K562 (cell line): ENCODE data around the gene NOL4L. TPM values are rescaled to one million over a fixed set of nuclear protein-coding genes. Genes with fewer than 3 reads are reported as not detected.

Experiments
- BMI1 ChIP-seq: fragments of 150-350 bp; IDR thresholded peaks from 2 replicates; pipeline ENCODE4 v1.6.1; 2014; ENCODE audit warnings: low read length
- ERF ChIP-seq: fragments of 450-650 bp; formaldehyde crosslinking; IDR thresholded peaks from 2 replicates; pipeline ENCODE4 v1.4.0; 2020; ENCODE audit warnings: mild to moderate bottlenecking, mixed read lengths
- FOSL1 ChIP-seq: fragments of 200-800 bp; sonication (Bioruptor generic); conservative IDR thresholded peaks from 2 replicates; pipeline ENCODE4 v1.6.1; 2016; ENCODE audit warnings: missing genetic modification characterization, missing compliant biosample characterization
- HDGF ChIP-seq: fragments of 450-650 bp; IDR thresholded peaks from 2 replicates; pipeline ENCODE4 v1.6.1; 2016
- HMGN3 ChIP-seq: IDR thresholded peaks from 2 replicates; pipeline ENCODE4 v1.6.1; 2011; ENCODE audit warnings: borderline replicate concordance, low read depth, mild to moderate bottlenecking, mixed read lengths, low read length; ENCODE audit not compliant: insufficient read length; ENCODE audit errors: extremely low read depth
- KLF16 ChIP-seq: IDR thresholded peaks from 2 replicates; pipeline ENCODE4 v1.6.1; 2016; ENCODE audit warnings: antibody characterized with exemption
- MEF2A ChIP-seq: IDR thresholded peaks from 2 replicates; pipeline ENCODE4 v1.6.1; 2011; ENCODE audit warnings: low read depth, mild to moderate bottlenecking, low read length, moderate library complexity; ENCODE audit not compliant: control insufficient read depth
- MTA2 ChIP-seq: fragments of 450-650 bp; IDR thresholded peaks from 2 replicates; pipeline ENCODE4 v1.6.1; 2016; ENCODE audit warnings: low read depth
- MYC ChIP-seq, 2 experiments: fragments of 250-450 bp in 1 of 2; sonication (Bioruptor Pico) in 1 of 2; IDR thresholded peaks; 2 replicates each; pipeline versions ENCODE4 v1.5.1 to v1.6.1; 2012 to 2021; ENCODE audit warnings: low read depth in 2 of 2, borderline replicate concordance in 1 of 2, improper control_type of control experiment in 1 of 2, low read length in 1 of 2, mild to moderate bottlenecking in 1 of 2, moderate library complexity in 1 of 2
- NFIC ChIP-seq: fragments of 450-650 bp; IDR thresholded peaks from 2 replicates; pipeline ENCODE4 v1.6.1; 2017; ENCODE audit warnings: mild to moderate bottlenecking, inconsistent platforms
- PHF8 ChIP-seq: fragments of 200-600 bp; sonication (generic); IDR thresholded peaks from 2 replicates; pipeline ENCODE4 v1.6.1; 2012; ENCODE audit warnings: mixed run types, mild to moderate bottlenecking, inconsistent platforms, low read length, moderate library complexity, borderline replicate concordance
- RFX7 ChIP-seq: fragments of 250-450 bp; sonication (Bioruptor Pico); IDR thresholded peaks from 2 replicates; pipeline ENCODE4 v1.5.1; 2021; ENCODE audit warnings: mild to moderate bottlenecking
- RUNX1 ChIP-seq: sonication (generic); IDR thresholded peaks from 2 replicates; pipeline ENCODE4 v1.6.1; 2016; ENCODE audit warnings: antibody characterized with exemption, low read depth
- ZFX ChIP-seq: sonication (generic); formaldehyde crosslinking; IDR thresholded peaks from 2 replicates; pipeline ENCODE4 v1.8.0; 2022; ENCODE audit warnings: mild to moderate bottlenecking, missing genetic modification reagents, moderate library complexity
- ZNF212 ChIP-seq: fragments of 450-650 bp; formaldehyde crosslinking; IDR thresholded peaks from 2 replicates; pipeline ENCODE4 v1.4.0; 2020; ENCODE audit warnings: mild to moderate bottlenecking
- polyA plus RNA-seq, 8 experiments: library from polyadenylated mRNA; depleted of rRNA in 4 of 8; stranded (reverse) in 5 of 8; unstranded in 3 of 8; fragments of >200 nt; fragmentation: Nextera tagmentation in 2 of 8; fragmentation: Illumina TruSeq in 1 of 8; extraction: Ambion mirVana in 2 of 8; extraction: Trizol in 1 of 8; gene quantifications; 2 replicates each; pipeline versions ENCODE4 v1.2.1 to v1.2.3, GENCODE V29; 2011 to 2014; ENCODE audit warnings: inconsistent platforms in 1 of 8, missing spikeins in 1 of 8
- total RNA-seq, 7 experiments: library from RNA; depleted of rRNA in 6 of 7; stranded (reverse); fragments of >200 nt in 6 of 7; fragmentation: Illumina TruSeq in 2 of 7; extraction: Trizol in 2 of 7; gene quantifications; 2 replicates each; pipeline versions ENCODE4 v1.2.1 to v1.2.3, GENCODE V29; 2011 to 2021; ENCODE audit warnings: low replicate concordance in 1 of 7
- TF ChIP-seq, protein P1 (sequence below): fragments of 450-650 bp; IDR thresholded peaks from one replicate; pipeline ENCODE4 v1.6.1; 2018; ENCODE audit warnings: mild to moderate bottlenecking, moderate library complexity; ENCODE audit not compliant: partially characterized antibody
- TF ChIP-seq, protein P2 (sequence below): fragments of 250-450 bp; sonication (Bioruptor Pico); IDR thresholded peaks from 2 replicates; pipeline ENCODE4 v1.4.0; 2020
- TF ChIP-seq, protein P3 (sequence below): fragments of 250-450 bp; sonication (Bioruptor Pico); IDR thresholded peaks from 2 replicates; pipeline ENCODE4 v1.8.0; 2022; ENCODE audit warnings: moderate library complexity, mild to moderate bottlenecking, inconsistent platforms
- TF ChIP-seq, protein P4 (sequence below): fragments of 250-450 bp; sonication (Bioruptor Pico); IDR thresholded peaks from 2 replicates; pipeline ENCODE4 v1.9.0; 2021; ENCODE audit warnings: mild to moderate bottlenecking, inconsistent platforms
- TF ChIP-seq, protein P5 (sequence below): fragments of 450-650 bp; formaldehyde crosslinking; IDR thresholded peaks from 2 replicates; pipeline ENCODE4 v1.4.0; 2020; ENCODE audit warnings: mild to moderate bottlenecking

The NOL4L gene
- total and polyA plus RNA-seq, 9 of the 15 experiments (the other 6 are each of a cell fraction or from before 2014, with no cell fraction given): 5.1 to 36.2 (median 13.6) TPM

DNA sequence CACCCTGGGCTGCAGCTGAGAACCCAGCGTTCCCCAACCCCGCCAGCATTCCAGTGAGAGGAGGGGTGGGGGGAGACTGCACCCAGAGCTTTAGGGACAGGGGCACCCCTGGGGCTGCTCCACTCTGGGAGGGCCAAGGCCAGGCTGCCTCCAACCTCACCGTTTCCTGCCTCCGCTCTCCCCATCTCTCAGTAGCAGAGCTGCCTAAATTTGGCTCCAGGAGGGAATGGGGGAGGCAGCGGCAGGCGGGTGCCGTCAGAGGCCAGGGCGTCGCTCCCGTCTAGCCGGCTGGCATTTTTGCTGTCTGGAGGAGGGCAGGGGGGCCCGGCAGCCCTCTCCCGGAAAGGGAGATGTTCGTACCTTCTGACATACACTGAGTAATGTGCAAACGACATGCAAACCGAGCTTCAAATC lies 46.6 kb downstream of the NOL4L start (continued):
- TF ChIP-seq, protein P1, sequence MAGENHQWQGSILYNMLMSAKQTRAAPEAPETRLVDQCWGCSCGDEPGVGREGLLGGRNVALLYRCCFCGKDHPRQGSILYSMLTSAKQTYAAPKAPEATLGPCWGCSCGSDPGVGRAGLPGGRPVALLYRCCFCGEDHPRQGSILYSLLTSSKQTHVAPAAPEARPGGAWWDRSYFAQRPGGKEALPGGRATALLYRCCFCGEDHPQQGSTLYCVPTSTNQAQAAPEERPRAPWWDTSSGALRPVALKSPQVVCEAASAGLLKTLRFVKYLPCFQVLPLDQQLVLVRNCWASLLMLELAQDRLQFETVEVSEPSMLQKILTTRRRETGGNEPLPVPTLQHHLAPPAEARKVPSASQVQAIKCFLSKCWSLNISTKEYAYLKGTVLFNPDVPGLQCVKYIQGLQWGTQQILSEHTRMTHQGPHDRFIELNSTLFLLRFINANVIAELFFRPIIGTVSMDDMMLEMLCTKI: no peak
- no peak for TF ChIP-seq ZFX (CRISPR knock-in tag)
- TF ChIP-seq, protein P2, sequence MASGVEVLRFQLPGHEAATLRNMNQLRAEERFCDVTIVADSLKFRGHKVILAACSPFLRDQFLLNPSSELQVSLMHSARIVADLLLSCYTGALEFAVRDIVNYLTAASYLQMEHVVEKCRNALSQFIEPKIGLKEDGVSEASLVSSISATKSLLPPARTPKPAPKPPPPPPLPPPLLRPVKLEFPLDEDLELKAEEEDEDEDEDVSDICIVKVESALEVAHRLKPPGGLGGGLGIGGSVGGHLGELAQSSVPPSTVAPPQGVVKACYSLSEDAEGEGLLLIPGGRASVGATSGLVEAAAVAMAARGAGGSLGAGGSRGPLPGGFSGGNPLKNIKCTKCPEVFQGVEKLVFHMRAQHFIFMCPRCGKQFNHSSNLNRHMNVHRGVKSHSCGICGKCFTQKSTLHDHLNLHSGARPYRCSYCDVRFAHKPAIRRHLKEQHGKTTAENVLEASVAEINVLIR (CRISPR knock-in tag): no peak
- TF ChIP-seq ERF (CRISPR knock-in tag): no peak
- no peak for TF ChIP-seq HDGF
- TF ChIP-seq BMI1: no peak
- no peak for TF ChIP-seq MEF2A
- no peak for TF ChIP-seq RFX7
- no peak for TF ChIP-seq KLF16
- TF ChIP-seq HMGN3: peak; percentile 36
- no peak for TF ChIP-seq MYC (IDR thresholded peaks at IDR 0.05; ENCODE audit: low read depth, low read length)
- TF ChIP-seq MYC (CRISPR knock-in tag; IDR thresholded peaks at IDR 0.05; ENCODE audit: borderline replicate concordance, low read depth): no peak
- TF ChIP-seq, protein P3, sequence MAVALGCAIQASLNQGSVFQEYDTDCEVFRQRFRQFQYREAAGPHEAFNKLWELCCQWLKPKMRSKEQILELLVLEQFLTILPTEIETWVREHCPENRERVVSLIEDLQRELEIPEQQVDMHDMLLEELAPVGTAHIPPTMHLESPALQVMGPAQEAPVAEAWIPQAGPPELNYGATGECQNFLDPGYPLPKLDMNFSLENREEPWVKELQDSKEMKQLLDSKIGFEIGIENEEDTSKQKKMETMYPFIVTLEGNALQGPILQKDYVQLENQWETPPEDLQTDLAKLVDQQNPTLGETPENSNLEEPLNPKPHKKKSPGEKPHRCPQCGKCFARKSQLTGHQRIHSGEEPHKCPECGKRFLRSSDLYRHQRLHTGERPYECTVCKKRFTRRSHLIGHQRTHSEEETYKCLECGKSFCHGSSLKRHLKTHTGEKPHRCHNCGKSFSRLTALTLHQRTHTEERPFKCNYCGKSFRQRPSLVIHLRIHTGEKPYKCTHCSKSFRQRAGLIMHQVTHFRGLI: 0 out of 2 replicates have a peak, but pooled peaks have one; percentile 32
- TF ChIP-seq, protein P4, sequence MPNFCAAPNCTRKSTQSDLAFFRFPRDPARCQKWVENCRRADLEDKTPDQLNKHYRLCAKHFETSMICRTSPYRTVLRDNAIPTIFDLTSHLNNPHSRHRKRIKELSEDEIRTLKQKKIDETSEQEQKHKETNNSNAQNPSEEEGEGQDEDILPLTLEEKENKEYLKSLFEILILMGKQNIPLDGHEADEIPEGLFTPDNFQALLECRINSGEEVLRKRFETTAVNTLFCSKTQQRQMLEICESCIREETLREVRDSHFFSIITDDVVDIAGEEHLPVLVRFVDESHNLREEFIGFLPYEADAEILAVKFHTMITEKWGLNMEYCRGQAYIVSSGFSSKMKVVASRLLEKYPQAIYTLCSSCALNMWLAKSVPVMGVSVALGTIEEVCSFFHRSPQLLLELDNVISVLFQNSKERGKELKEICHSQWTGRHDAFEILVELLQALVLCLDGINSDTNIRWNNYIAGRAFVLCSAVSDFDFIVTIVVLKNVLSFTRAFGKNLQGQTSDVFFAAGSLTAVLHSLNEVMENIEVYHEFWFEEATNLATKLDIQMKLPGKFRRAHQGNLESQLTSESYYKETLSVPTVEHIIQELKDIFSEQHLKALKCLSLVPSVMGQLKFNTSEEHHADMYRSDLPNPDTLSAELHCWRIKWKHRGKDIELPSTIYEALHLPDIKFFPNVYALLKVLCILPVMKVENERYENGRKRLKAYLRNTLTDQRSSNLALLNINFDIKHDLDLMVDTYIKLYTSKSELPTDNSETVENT (CRISPR knock-in tag): peak; percentile 25; the same call in 1 of the 2 replicates
- TF ChIP-seq ZNF212: no peak
- peak; percentile 36; the same call in 1 of the 2 replicates for TF ChIP-seq PHF8
- TF ChIP-seq FOSL1 (tag): no peak
- no peak for TF ChIP-seq NFIC
- no peak for TF ChIP-seq MTA2
- TF ChIP-seq RUNX1: peak; percentile 32; the same call in 1 of the 2 replicates
- TF ChIP-seq, protein P5, sequence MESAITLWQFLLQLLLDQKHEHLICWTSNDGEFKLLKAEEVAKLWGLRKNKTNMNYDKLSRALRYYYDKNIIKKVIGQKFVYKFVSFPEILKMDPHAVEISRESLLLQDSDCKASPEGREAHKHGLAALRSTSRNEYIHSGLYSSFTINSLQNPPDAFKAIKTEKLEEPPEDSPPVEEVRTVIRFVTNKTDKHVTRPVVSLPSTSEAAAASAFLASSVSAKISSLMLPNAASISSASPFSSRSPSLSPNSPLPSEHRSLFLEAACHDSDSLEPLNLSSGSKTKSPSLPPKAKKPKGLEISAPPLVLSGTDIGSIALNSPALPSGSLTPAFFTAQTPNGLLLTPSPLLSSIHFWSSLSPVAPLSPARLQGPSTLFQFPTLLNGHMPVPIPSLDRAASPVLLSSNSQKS (CRISPR knock-in tag): no peak
